GM12874 (cell line): Measurements from ENCODE around the gene RANGRF.

ENCODE experiments used
- CTCF ChIP-seq: IDR thresholded peaks from 2 replicates; pipeline ENCODE4 v1.5.1; 2011; ENCODE audit warnings: low read depth, mild to moderate bottlenecking, control low read depth, low read length, moderate library complexity; ENCODE audit not compliant: insufficient read depth

Gene RANGRF

GRCh38 chr17:8275421-8276290 lies 12.8 kb upstream of the RANGRF start:
- no peak for TF ChIP-seq CTCF

- no peak for TF ChIP-seq CTCF
These were observed 11.2 kb upstream of the RANGRF start for GRCh38 chr17:8277317-8277716.

GRCh38 chr17:8282345-8282744 lies 6.1 kb upstream of the RANGRF start:
- TF ChIP-seq CTCF = no peak

GRCh38 chr17:8283356-8283755 lies 5.1 kb upstream of the RANGRF start:
- no peak for TF ChIP-seq CTCF

- no peak for TF ChIP-seq CTCF
These were observed 4.3 kb upstream of the RANGRF start for GRCh38 chr17:8284126-8284525.

- TF ChIP-seq CTCF = no peak
These were observed 2.9 kb upstream of the RANGRF start for GRCh38 chr17:8285270-8286181.

GRCh38 chr17:8287651-8288335 lies 677 bp upstream of the RANGRF start:
- no peak for TF ChIP-seq CTCF
